ENCODE data around the gene DVL1. TPM values are rescaled to one million over a fixed set of nuclear protein-coding genes. Genes with fewer than 3 reads are reported as not detected.
A peak's percentile ranks its signal among the peaks of the same experiment; 100 is the strongest.

The DVL1 gene
- total and polyA plus RNA-seq, 10 of the 15 experiments (the other 5 are each of a cell fraction or from before 2014, with no cell fraction given) = 0.10 to 31.1 (median 4.6) TPM

DNA sequence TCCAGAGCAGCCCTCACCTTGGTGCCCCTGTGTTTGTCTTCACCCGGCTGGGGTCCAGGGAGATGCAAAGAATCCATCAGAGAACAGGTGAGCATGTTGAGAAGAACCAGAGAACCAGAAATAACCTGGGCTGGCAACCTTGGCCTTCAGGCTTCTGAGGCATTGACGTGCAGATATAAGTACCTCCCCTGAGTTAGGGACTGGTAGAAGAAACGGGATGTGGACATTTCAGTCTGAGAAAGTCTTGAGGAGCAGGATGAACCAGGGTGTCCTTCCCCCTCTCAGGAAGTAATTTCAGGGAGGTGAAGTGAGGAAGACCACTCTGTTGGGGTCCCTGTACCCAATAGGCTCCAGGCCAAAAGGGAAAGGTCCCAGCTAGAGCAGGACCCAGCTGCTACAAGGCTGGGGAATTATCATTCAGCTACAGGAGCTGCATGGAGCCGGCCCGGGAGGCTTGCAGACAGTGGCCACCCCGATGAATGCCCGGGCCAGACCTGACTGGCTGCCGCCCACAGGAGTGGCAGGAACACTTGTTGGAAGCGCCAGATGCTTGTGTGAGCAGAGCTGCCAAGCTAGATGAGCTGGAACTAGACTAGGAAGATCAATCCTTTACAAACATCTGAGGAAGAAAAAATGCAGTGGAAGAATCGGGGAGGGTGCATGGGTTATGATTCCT lies 27.5 kb upstream of the DVL1 start:
- intact Hi-C loops (cut with micrococcal nuclease; ENCODE audit: unreplicated experiment) (loop anchor here (10.0 kb wide), 1 partner anchor 128 kb away; no protein-coding TSS in a partner anchor), in situ Hi-C loops (cut with MboI) (no loop called here)
- Histone ChIP-seq H3K4me1 (ENCODE audit: control insufficient read depth, insufficient read depth, low read length) (peaks cover 18% of the 10 kb centered on the region), H3K27me3 (replicated peaks in 1 of 2; ENCODE audit: control insufficient read depth in 2 of 2, insufficient read depth in 2 of 2, low read length in 1 of 2) (no peaks in the 10 kb centered on the region), H2AFZ (ENCODE audit: control insufficient read depth, low read depth, low read length) (no peak overlapping the region), H3K4me2 (ENCODE audit: control insufficient read depth, insufficient read depth) (peak overlapping the region; percentile 90; the same call in 1 of the 2 replicates), H3K9ac (ENCODE audit: control insufficient read depth, insufficient read depth, low read length) (no peak overlapping the region), H4K20me1 (ENCODE audit: control insufficient read depth, insufficient read depth) (no peaks in the 10 kb centered on the region), H3K4me3 (no peak overlapping the region), H3K36me3 (ENCODE audit: control insufficient read depth in 2 of 2, insufficient read depth in 2 of 2, low read length in 1 of 2) (peaks cover 0 to 9% of the 10 kb centered on the region in 2 experiments; a peak in 3 of 4 replicates), H3K79me2 (ENCODE audit: control insufficient read depth, insufficient read depth, low read length) (peaks cover 30% of the 10 kb centered on the region), H3K9me3 (replicated peaks; ENCODE audit: control insufficient read depth, insufficient read depth, low read length) (no peaks in the 10 kb centered on the region), H3K27ac (ENCODE audit: control insufficient read depth, insufficient read depth) (no peak overlapping the region)
- ChIA-PET CTCF (interaction anchor here (0.7 to 1.5 kb wide), 3 partner anchors 11 to 60 kb away, joined by 3 to 5 read pairs (median 3); no protein-coding TSS in a partner anchor), POLR2A (interaction anchor here (0.9 kb wide), 1 partner anchor 22 kb away, joined by 3 read pairs; the partner anchor contains the start of gene CCNL2), SMC1A (ENCODE audit: uncharacterized antibody, unreplicated experiment) (no interaction called here), RAD21 (ENCODE audit: unreplicated experiment) (interaction anchor here (0.6 kb wide), 1 partner anchor 528 kb away, joined by 3 read pairs; no protein-coding TSS in a partner anchor)
- TF ChIP-seq NR2C2 (IDR thresholded peaks at IDR 0.05; ENCODE audit: borderline replicate concordance, control insufficient read depth, insufficient read length, low read depth) (no peak), RBBP5 (conservative IDR thresholded peaks at IDR 0.05) (no peak), SMARCA5 (IDR thresholded peaks at IDR 0.05) (no peak), MYC (IDR thresholded peaks at IDR 0.05; ENCODE audit: insufficient read depth, insufficient read length, insufficient replicate concordance, low read length, severe bottlenecking) (no peak), ZNF622 (IDR thresholded peaks at IDR 0.05) (no peak), POLR2A (IDR thresholded peaks at IDR 0.05; ENCODE audit: low read depth, low read length) (no peak; the same call in 1 of the 2 replicates), BHLHE40 (IDR thresholded peaks at IDR 0.05; ENCODE audit: borderline replicate concordance in 1 of 2, low read depth in 2 of 2, low read length in 1 of 2) (no peak), SIX5 (IDR thresholded peaks at IDR 0.05; ENCODE audit: low read depth, low read length, severe bottlenecking) (no peak)
- TF ChIP-seq, protein P1, sequence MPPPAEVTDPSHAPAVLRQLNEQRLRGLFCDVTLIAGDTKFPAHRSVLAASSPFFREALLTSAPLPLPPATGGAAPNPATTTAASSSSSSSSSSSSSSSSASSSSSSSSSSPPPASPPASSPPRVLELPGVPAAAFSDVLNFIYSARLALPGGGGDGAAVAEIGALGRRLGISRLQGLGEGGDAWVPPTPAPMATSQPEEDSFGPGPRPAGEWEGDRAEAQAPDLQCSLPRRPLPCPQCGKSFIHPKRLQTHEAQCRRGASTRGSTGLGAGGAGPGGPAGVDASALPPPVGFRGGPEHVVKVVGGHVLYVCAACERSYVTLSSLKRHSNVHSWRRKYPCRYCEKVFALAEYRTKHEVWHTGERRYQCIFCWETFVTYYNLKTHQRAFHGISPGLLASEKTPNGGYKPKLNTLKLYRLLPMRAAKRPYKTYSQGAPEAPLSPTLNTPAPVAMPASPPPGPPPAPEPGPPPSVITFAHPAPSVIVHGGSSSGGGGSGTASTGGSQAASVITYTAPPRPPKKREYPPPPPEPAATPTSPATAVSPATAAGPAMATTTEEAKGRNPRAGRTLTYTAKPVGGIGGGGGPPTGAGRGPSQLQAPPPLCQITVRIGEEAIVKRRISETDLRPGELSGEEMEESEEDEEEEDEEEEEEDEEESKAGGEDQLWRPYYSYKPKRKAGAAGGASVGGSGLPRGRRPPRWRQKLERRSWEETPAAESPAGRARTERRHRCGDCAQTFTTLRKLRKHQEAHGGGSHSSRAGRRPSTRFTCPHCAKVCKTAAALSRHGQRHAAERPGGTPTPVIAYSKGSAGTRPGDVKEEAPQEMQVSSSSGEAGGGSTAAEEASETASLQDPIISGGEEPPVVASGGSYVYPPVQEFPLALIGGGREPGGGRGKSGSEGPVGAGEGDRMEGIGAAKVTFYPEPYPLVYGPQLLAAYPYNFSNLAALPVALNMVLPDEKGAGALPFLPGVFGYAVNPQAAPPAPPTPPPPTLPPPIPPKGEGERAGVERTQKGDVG (CRISPR knock-in tag; IDR thresholded peaks at IDR 0.05) = no peak
- TF ChIP-seq, protein P2, sequence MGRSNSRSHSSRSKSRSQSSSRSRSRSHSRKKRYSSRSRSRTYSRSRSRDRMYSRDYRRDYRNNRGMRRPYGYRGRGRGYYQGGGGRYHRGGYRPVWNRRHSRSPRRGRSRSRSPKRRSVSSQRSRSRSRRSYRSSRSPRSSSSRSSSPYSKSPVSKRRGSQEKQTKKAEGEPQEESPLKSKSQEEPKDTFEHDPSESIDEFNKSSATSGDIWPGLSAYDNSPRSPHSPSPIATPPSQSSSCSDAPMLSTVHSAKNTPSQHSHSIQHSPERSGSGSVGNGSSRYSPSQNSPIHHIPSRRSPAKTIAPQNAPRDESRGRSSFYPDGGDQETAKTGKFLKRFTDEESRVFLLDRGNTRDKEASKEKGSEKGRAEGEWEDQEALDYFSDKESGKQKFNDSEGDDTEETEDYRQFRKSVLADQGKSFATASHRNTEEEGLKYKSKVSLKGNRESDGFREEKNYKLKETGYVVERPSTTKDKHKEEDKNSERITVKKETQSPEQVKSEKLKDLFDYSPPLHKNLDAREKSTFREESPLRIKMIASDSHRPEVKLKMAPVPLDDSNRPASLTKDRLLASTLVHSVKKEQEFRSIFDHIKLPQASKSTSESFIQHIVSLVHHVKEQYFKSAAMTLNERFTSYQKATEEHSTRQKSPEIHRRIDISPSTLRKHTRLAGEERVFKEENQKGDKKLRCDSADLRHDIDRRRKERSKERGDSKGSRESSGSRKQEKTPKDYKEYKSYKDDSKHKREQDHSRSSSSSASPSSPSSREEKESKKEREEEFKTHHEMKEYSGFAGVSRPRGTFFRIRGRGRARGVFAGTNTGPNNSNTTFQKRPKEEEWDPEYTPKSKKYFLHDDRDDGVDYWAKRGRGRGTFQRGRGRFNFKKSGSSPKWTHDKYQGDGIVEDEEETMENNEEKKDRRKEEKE (IDR thresholded peaks at IDR 0.05) = no peak
- no TSS peak for BruUV-seq (replicated peaks)
- FAIRE-seq = peak; percentile 13
- ATAC-seq = no peak
- DNase-seq (ENCODE audit: low read depth, low spot score) = no peak
- 92% methylated on average over 10 of the region's 10 CpGs for WGBS (ENCODE audit: insufficient coverage, insufficient replicate concordance, low lambda C conversion rate, missing lambda C conversion rate)
